Osteoblast (primary cell): ENCODE measurements around the gene TRIP4. TPM values are rescaled to one million over a fixed set of nuclear protein-coding genes. Genes with fewer than 3 reads are reported as not detected.

Experiments used
- DNase-seq: peaks from one replicate; pipeline ENCODE4 v3.0.0; 2011; ENCODE audit warnings: low spot score, mixed read lengths; ENCODE audit not compliant: insufficient read length; ENCODE audit errors: missing footprints
- H2AFZ ChIP-seq: 2 replicates; pipeline ENCODE4 v1.6.0; 2011; ENCODE audit warnings: mild to moderate bottlenecking, low read length
- H3K27ac ChIP-seq: 2 replicates; pipeline ENCODE4 v1.5.1; 2011; ENCODE audit warnings: mild to moderate bottlenecking, low read depth, low read length, moderate library complexity
- H3K27me3 ChIP-seq: 2 replicates; pipeline ENCODE4 v1.6.0; 2012; ENCODE audit warnings: mild to moderate bottlenecking, control low read depth, inconsistent platforms, low read length, moderate library complexity; ENCODE audit not compliant: insufficient read depth
- H3K36me3 ChIP-seq: 2 replicates; pipeline ENCODE4 v1.5.1; 2011; ENCODE audit warnings: mild to moderate bottlenecking, low read length, control low read depth, moderate library complexity; ENCODE audit not compliant: insufficient read depth
- H3K4me1 ChIP-seq: 2 replicates; pipeline ENCODE4 v1.5.1; 2011; ENCODE audit warnings: mild to moderate bottlenecking, low read length, control low read depth, moderate library complexity; ENCODE audit not compliant: insufficient read depth
- H3K4me2 ChIP-seq: 2 replicates; pipeline ENCODE4 v1.6.0; 2011; ENCODE audit warnings: mild to moderate bottlenecking, low read length; ENCODE audit not compliant: insufficient read depth
- H3K4me3 ChIP-seq: fragments of 200-600 bp; sonication (generic); 3 replicates; pipeline ENCODE4 v1.5.1; 2012; ENCODE audit warnings: mild to moderate bottlenecking, low read length, inconsistent platforms; ENCODE audit not compliant: insufficient read depth
- H3K79me2 ChIP-seq: 2 replicates; pipeline ENCODE4 v1.6.0; 2012; ENCODE audit warnings: mild to moderate bottlenecking, low read length, control low read depth, inconsistent platforms; ENCODE audit not compliant: insufficient read depth
- H3K9me3 ChIP-seq: 2 replicates; pipeline ENCODE4 v1.5.1; 2011; ENCODE audit warnings: low read depth, low read length, control low read depth
- H4K20me1 ChIP-seq: 2 replicates; pipeline ENCODE4 v1.6.0; 2012; ENCODE audit warnings: mild to moderate bottlenecking, low read length, control low read depth; ENCODE audit not compliant: insufficient read depth
- CTCF ChIP-seq: IDR thresholded peaks from 2 replicates; pipeline ENCODE4 v1.5.1; 2011; ENCODE audit warnings: mild to moderate bottlenecking, low read depth, low read length, moderate library complexity; ENCODE audit errors: extremely low read depth
- total RNA-seq: library from RNA; depleted of rRNA; stranded (reverse); fragments of >200 nt; gene quantifications from 2 replicates; pipeline ENCODE4 v1.2.3, GENCODE V29; 2012

The TRIP4 gene
- total RNA-seq, 1 donor: 10.9 TPM

- no peak overlapping the region for H3K4me2 ChIP-seq
- no peak overlapping the region for H2AFZ ChIP-seq
- H3K4me1 ChIP-seq: peaks cover 9% of the 10 kb centered on the region
- no peak for TF ChIP-seq CTCF
- no peaks in the 10 kb centered on the region for H3K9me3 ChIP-seq
- H3K27ac ChIP-seq: peak overlapping the region; percentile 52
- no peaks in the 10 kb centered on the region for H3K79me2 ChIP-seq
- H3K4me3 ChIP-seq: no peak overlapping the region
- no peaks in the 10 kb centered on the region for H3K27me3 ChIP-seq
- peak; percentile 74 for DNase-seq
- H4K20me1 ChIP-seq: peaks cover 2% of the 10 kb centered on the region
- H3K36me3 ChIP-seq: peaks cover 24% of the 10 kb centered on the region
Measured at GRCh38 chr15:64430000-64430735, 42.5 kb downstream of the TRIP4 start.

- H3K9me3 ChIP-seq: no peaks in the 10 kb centered on the region
- peaks cover 6% of the 10 kb centered on the region for H3K36me3 ChIP-seq
- no peak for TF ChIP-seq CTCF
- H3K4me1 ChIP-seq: peaks cover 2% of the 10 kb centered on the region
- no peak overlapping the region for H2AFZ ChIP-seq
- no peaks in the 10 kb centered on the region for H3K27me3 ChIP-seq
- H3K4me2 ChIP-seq: no peak overlapping the region
- no peaks in the 10 kb centered on the region for H3K79me2 ChIP-seq
- DNase-seq: no peak
- H4K20me1 ChIP-seq: no peaks in the 10 kb centered on the region
- H3K27ac ChIP-seq: no peak overlapping the region
- no peak overlapping the region for H3K4me3 ChIP-seq
Measured at GRCh38 chr15:64437982-64438381, 50.3 kb downstream of the TRIP4 start.

GRCh38 chr15:64438653-64439447, 51.2 kb downstream of the TRIP4 start:
- no peak for TF ChIP-seq CTCF
- Histone ChIP-seq H3K27ac (no peak overlapping the region), H3K27me3 (no peaks in the 10 kb centered on the region), H3K4me2 (no peak overlapping the region), H3K79me2 (no peaks in the 10 kb centered on the region), H4K20me1 (no peaks in the 10 kb centered on the region), H3K9me3 (no peaks in the 10 kb centered on the region), H2AFZ (no peak overlapping the region), H3K4me1 (peaks cover 11% of the 10 kb centered on the region), H3K36me3 (peaks cover 3% of the 10 kb centered on the region), H3K4me3 (no peak overlapping the region)
- DNase-seq: no peak

- H3K4me2 ChIP-seq: no peak overlapping the region
- H2AFZ ChIP-seq: no peak overlapping the region
- no peak overlapping the region for H3K27ac ChIP-seq
- TF ChIP-seq CTCF: no peak
- H3K27me3 ChIP-seq: no peaks in the 10 kb centered on the region
- no peaks in the 10 kb centered on the region for H3K79me2 ChIP-seq
- H3K4me1 ChIP-seq: peaks cover 23% of the 10 kb centered on the region
- DNase-seq: peak; percentile 55
- peaks cover 3% of the 10 kb centered on the region for H3K36me3 ChIP-seq
- H4K20me1 ChIP-seq: no peaks in the 10 kb centered on the region
- no peak overlapping the region for H3K4me3 ChIP-seq
- no peaks in the 10 kb centered on the region for H3K9me3 ChIP-seq
Measured at GRCh38 chr15:64441852-64442251, 54.2 kb downstream of the TRIP4 start.
